ENCODE data around the gene MITF.
"Not testable (repeated sequence)": the region's sequence is repeated elsewhere in the genome, so short reads cannot be mapped to it uniquely, and the experiment has no call there.

MITF gene

DNA sequence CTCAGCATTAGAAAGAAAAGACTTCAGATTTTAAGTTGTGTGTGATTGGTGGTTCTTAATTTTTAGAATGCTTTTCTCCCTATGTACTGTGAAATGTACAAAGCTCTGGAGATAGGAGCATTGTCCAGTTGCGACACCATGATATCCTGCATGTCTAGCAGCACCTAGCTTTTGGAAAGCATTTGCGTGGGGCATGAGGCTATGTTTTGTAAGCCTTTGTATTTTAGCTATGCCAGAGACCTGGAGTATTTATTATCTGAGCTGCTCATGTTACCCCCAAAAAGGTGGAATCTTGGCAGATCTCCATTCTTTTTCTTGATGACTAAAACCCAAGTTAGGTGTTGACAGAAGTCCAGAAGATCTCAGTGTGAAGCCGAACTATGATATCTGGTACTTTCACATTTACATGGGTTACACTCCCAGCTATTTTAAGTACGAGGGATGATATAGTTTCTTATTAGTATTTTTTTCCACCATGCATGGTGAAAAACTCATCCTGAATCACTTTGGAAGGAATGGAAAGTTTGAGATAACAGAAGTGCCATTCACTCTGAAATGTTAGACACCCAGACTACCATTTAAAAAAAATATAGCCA is 133.6 kb downstream of the MITF start:
- DNase-seq (ENCODE audit: low read depth) = no peak

DNA sequence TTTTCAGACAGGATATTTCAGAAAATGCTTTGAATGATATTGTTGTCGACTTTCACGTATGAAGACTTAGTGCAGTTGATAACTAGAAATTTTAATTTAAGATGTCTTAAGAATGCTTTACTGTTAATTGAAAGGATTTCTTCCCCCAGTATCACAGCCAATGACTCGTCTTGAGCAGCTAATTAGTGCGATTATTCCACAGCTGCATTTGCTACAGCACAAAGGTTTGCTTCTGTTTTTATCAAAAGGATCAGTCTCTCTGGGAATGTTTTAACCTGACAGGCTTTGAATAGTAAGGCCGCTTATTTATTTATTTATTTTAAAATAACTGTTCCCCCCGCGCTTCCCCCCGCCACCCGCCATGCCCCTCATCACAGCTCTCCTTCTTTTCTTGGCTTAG is 136.8 kb downstream of the MITF start:
- DNase-seq (ENCODE audit: low read depth) = no peak

DNA sequence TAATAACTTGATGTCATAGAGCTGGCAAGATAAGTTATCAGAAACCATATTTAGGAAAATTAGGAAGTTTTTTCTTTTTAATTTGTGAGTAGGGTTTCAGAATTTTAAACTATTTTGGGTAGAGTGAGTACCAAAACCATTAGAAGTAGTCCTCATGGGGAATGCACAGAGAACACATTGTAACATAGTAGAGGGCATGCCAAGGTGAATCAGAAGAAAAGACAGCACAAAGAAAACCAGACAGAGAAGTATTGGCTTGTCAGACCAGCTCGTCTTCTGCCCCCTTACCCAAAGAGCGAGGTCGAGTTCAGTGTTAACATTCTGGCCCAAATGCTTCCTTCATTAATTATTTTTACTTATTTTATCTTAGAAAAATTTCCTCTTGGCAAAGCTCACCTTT is 139.0 kb downstream of the MITF start:
- no peak for DNase-seq (ENCODE audit: low read depth)

DNA sequence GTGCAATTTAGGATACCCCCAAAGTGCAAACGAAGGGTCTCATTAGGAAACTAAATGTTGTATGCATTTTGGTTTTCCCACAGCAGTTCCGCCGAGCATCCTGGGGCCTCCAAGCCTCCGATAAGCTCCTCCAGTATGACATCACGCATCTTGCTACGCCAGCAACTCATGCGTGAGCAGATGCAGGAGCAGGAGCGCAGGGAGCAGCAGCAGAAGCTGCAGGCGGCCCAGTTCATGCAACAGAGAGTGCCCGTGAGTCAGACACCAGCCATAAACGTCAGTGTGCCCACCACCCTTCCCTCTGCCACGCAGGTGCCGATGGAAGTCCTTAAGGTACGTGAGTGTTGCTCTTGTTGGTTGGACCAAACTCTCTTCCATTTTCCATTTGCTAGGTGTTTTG is 139.8 kb downstream of the MITF start:
- no peak for DNase-seq (ENCODE audit: low read depth)

DNA sequence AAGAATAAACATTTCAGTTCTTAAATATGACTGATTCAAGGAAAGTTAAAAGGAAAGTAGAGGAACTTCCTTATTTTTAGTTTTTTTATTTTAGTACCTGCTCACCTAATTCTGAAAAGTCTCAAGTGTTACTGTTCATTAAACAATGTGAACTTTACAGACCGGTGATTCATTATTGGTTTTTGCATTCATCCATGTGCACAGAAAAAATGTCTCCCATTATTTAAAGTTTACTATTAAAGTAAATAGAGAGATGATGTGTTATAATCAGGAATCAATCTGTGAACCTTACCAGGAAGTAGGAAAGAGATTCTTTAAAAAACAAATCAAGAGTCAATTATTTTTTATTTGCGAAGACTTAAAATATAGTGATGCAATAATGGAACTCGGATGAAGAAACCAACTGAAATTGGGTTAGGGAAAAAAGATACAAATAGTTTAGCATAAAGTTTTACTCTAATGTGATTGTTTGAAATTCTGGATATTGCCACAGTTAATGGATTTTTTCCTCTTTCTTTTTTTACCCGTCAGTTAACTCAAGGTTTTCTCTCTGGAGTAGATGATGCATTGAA is 140.9 kb downstream of the MITF start:
- no peak for DNase-seq (ENCODE audit: low read depth)

DNA sequence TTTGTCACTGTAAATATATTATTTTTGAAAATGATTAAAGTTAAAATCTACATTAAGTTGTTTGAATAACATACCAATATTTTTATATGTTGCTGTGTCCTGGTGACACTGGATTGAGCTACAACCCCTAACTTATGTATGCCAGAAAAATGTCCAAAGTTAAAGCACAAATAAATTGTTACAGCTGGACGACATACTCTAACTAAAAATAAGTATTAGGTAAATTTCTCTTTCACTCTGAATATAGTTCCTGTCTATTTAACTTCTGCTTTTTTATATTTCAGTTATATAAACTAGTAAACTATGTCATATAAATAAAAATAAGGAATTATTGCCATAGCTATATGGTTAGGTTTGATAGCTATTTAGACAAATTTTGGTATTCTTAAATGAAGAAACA is 141.8 kb downstream of the MITF start:
- DNase-seq (ENCODE audit: low read depth) = no peak

DNA sequence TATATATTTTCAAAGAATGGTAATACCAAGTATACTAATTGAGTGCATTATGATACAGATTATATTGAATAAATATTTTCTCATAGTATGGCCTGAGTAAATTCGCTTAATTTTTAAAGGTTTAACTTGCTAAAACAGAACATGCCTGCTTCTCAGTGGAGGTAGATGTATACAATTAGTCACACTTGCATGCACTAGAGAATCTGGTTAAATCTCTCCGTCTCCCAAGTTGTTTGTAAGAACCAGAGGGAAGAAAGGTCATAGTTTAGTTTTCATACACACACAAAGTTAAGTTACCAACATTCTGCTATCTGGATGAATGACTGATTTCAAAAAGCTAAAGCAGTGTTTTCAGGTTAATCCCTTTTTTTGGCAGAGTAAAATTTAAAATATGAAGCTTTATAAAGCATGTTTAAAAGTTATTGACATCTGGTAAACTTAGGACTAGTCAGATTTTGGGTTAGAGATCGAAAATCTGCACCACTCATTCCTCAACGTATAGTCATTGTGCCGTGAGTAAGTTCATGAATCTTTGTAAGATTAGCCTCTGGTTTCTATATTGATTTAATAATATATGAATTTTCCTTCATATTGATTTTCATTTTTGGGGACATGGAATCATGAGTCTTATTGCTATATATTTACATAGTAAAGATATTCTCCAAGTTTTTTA is 142.6 kb downstream of the MITF start:
- DNase-seq (ENCODE audit: low read depth) = no peak

DNA sequence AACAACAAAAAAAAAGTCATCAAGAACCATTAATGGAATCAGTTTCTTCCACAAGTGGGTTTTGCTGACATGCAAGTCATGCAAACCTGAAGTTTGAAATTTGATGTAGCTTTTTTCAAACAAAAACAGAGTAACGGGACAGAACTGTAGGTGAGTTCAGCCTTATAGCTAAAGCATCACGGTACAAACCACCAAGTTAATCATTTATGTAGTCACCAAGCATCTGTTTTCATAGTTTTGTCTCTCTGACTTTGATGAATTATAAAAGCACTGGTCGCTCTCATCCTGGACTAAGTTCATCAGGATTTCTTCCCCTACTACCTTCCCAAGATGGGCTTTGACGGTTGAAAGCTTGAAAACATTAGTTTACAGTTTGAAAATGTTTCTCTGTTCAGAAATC is 143.3 kb downstream of the MITF start:
- no peak for DNase-seq (ENCODE audit: low read depth)

DNA sequence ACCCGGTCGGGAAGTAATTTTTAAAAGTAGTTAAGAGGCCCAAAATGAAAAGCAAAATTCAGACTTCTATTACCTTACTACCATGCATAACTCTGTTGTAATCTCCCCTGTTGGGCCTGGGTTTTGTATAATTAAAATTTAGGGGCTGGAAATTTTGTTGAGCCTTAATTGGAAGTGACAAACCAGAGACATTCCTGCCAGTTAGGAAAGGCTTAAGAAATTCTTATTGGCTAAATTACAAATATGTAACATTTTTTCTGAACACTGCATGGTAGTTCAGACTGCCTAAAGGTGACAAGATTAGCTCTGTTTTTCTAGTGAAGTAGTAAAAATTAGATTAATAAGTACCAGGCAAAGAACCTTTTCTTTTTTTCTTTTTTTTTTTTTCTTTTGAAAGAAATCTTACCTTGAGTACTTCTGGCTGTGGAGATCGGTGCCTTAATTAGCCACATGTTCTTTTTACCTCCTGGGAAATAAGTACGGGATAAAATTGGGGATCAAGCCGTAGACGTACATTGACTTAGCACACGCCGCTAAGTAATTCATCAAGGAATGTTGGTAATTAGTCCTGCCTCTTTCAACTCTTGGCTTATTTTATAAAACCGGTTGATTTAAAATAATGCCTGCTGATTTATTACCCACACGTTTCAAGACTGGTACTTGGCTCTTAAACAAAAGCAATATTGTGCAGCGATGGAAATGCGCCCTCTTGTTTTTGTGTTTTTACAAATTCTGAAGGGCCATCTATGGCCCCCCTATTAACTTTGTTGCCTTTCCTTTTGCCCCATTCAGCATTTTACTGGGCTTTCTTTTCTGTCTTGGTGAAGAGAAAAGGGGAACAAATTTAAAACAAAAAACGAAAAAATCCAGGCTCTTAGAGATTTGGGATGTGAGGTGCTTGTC is 149.0 kb downstream of the MITF start:
- no peak for DNase-seq (ENCODE audit: low read depth)

DNA sequence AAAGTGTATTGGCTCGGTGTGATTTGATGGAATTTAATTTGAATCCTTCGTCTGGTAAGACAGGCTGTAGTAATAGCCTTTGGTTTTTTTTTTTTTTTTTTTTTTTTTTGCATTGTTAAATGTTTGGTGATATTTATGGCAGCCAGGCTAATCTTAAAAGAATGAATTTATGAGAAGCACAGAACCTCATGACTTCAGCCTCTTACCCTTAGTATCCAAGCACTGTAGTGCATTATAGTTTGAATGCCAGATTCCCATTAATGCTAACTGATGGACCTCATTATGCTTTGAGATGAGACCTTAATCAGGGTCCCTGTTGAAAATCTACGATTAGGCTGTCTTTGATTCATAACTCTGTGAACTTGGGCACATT is 149.7 kb downstream of the MITF start:
- DNase-seq (ENCODE audit: low read depth) = no peak

DNA sequence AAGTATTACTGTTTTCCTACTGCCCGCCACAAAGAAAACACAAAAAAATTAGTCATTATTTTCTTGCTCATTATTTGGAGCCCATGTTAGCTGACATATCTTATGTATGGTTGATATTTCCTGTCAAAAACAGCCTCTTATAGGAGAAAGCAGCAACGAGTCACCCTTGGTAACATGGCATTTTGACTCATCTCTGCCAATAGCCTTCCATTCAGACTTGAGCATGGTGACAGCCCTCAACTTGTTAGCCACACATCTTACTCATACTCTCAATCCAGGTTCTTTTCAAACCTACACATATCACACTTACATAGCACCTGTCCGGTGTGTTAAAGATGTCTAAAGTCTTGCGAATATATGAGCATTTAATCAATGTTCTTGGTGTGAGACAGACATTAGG is 150.8 kb downstream of the MITF start:
- DNase-seq (ENCODE audit: low read depth) = no peak

DNA sequence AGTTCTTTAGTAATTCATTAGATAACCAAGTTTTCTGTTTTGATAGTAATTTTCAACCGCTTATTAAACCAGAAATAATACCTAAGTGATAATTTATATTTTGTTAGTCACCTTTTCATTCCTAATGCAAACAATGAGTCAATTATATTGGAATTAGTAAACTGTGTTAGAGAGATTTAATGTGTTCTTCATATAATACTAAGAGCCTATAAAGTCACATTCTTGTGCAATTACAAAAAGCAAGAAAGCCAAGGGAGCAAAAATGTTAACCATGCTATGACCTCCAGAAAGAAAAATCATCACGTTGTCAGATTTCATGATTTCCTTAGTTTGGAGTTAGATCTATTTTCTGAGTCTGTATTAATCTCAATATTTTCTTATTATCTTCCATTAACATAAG is 151.4 kb downstream of the MITF start:
- DNase-seq (ENCODE audit: low read depth) = no peak

DNA sequence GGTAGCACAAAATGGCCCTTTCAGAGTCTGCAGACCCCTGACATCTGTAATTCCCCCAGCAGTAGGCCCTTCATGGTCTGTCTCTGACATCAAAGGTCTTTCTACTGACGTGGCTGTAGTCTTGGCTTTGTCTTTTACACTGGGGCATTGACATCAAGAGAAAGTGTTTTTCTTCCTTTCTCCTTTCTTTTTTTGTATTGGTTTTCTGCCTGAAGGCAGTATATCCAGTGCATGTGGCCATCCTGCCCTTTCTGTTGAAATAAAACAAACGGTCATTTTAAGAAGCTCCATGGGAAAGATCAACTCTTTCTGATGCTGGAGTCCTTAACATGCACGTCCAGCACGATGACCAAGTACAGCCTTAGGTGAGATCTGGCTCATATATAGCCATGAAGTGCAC is 153.4 kb downstream of the MITF start:
- DNase-seq (ENCODE audit: low read depth) = no peak

DNA sequence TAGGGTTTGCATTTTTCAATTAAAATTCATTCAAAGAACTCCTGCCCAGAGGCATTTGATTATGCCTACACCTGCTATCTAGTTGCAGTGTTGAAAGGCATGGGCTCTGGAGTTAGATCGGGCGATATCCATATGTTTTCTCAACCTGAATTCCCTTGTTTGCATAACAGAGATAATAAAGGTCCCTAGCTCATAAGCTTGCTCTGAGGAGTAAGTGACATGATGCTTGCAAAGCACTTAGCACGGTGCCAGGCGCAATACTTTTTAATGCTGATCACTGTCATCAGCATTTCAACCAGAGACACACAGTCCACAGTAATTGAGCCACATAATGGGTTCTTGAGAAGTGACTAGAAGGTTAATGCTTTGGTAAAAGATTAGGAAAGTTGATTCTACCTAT is 154.0 kb downstream of the MITF start:
- no peak for DNase-seq (ENCODE audit: low read depth)

DNA sequence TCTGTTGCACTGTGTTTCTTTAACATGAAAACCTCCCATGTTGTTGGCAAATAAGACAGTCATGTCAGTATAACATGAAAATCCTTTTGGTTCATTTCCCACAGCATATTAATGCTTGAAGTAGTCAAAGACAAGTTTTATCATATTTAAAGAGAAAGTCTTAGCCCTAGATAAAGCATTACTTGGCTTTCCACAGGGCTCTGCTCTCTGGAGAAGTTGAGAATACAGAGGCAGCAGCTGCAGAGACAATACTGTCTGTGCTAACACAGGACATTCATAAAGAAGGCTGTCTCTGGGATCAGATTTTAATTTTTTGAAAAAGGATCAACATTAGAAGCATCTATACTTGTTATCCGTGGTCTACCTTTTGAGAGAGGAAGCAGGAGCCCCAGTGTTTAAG is 156.8 kb downstream of the MITF start:
- DNase-seq (ENCODE audit: low read depth) = no peak

DNA sequence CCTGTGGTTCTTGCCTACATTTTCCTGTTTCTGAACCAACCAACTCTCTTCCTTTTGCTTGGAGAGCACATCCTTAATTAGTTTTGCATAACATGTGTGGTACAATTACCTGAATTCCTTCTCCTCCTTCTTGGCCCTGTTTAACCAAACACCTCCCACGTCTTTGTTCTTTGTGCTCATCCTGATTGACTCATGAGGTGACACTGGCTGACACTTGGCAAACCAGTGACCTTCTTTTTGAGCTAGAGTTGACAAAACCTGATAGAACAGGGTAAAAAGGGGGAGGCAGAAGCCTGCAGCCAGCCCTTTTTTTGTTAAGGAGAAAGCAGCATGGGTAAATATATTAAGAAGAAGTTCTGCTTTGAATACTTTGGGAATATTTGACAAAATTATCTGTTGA is 161.1 kb downstream of the MITF start:
- no peak for DNase-seq (ENCODE audit: low read depth)

DNA sequence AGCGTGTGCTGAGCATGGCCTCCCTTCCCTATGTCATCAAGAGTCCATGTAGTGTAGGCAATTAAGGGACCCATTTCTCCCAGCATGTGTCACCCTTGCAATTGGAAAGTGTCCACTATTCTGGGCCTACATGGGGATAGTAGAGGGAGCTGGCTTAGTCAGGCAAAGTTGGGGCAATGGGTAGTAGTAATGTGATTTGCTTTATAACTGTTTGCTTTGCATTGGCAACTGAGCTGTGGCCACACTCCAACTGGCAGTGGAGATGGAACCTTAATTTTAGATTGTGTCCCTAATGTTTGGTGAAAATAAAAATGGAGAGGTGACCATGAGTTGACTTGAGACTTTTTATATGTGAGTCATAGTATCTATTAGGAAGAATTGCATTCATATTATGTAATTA is 162.5 kb downstream of the MITF start:
- DNase-seq (ENCODE audit: low read depth) = no peak

DNA sequence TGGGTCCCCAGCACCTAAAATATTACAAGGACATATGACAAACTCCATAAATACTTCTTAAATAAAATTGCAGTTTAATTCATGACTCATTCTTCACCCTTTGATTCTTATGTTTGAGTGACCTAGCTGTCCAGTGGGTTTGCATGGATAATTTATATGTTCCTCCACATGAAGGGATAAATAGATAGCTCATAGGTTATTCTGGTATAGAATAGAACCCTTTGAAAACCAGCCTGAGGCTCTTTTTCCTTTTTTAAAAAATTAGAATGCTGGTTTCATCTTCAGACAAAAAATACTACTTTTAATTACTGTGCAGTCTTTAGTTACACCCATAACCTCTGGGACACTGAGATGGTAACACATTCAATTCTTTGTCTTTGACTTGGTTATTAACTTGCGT is 163.1 kb downstream of the MITF start:
- DNase-seq (ENCODE audit: low read depth) = no peak

DNA sequence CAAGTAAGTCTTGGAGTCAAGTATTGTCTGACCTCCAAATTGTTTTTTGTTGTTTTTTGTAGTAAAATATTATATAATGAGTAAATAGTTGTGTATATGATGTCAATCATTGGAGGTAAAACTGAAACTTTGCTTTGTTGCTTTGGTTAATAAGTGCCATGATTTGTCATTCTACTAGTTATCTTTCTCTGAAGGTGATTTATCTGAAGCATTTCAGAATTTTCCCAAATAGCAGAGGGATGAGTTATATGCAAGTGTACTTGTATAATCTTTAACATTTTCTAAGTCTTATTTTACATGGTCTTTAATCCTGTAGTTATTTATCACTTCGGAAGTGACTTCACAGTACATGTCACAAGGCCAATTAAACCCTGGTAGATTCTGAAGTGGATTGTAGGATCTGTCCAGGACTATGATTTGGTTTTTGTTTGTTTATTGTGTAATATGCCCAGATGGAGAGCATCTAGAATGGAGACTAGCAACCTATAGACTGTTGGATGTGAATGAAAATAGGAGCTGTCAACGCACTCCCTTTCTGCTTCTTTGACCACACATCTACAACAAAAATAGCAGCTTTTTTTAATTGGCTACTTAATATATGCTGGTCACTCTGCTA is 167.2 kb downstream of the MITF start:
- no peak for DNase-seq (ENCODE audit: low read depth)

DNA sequence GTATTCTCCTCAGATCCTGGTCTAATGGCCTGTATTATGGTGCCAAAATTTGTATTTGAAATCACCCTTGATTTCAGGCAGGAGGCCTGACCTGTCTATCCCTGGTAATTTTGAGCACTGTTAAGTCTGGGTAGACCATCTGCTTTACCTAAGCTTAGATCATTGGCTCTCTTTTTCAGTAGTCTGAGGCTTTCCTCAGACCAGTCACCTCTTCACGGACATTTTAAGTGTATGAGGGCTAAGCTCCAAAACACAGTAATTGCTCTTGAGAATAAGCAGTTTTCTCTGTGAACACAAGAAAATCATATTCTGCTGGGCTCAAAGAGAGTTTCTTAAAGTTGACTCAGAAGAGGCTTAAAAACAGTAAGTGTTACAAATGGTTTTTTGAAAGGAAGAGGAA is 168.3 kb downstream of the MITF start:
- no peak for DNase-seq (ENCODE audit: low read depth)

DNA sequence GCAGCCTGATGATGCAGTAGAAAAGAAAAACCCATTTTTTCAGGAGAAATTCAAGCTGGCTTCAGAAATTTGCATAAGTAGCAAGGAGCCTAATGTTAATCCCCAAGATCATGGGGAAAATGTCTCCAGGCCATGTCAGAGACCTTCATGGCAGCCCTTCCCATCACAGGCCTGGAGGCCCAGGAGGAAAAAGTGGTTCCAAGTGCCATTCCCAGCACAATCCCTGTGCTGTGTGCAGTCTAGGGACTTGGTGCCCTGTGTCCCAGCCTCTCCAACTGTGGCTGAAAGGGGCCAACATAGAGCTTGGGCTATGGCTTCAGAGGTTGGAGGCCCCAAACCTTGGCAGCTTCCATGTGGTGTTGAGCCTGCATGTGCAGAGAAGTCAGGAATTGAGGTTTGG is 170.6 kb downstream of the MITF start:
- not testable (repeated sequence) for DNase-seq (ENCODE audit: low read depth)

DNA sequence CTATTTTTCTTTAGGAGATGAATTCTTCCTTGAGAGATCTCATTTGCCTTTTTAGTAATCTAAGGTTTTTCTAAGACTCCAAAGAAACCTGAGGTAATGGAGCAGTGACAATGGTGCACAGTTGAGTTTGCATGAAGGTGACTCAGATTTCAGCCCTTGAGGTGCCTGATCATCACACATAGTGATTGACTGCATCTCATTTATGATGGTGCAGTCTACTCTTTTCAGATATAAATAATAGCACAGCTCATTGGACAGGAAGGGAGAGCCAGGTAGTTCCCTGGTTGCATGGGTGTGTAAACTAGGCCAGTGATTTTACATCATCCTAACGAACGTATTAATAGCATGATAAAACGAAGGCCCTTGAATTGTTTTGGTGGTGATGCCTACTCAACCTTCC is 174.2 kb downstream of the MITF start:
- no peak for DNase-seq (ENCODE audit: low read depth)

DNA sequence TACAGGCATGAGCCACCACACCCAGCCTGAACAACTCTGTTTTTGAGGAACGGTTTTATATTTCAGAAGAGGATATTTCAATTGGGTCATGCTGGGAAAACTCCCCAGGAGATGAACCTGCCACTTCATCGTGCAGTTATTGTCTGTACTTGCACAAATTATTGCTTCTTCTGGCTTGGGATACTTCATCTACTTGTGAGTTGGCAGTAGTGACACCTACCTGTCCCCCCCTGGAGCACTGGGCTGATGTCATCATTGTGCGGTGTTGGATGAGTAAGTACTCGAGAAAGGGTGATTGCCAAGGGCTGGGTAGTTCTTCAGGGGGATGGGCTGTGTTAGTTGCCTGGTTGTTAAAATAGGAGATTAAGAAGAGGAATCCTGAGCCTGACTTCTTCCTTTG is 175.1 kb downstream of the MITF start:
- no peak for DNase-seq (ENCODE audit: low read depth)
